ENCODE data around the gene INSR.

DNA sequence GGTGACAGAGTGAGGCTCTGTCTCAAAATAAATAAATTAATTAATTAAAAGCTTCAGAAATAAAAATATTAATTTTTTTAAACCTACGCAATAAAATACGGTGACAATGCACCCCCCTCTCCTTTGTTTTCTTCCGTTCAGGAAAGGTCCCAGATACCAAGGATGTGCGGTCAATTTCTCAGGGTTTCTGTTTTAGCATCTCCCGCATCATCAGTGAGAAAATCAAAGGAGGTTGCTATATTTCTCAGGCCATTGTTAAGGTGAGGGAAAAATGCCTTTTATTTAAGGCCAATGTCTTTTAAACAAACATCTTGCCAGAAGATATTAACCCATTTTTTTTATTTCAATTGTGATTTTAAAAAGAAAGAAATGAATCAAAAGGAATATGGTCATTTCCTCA lies 111.7 kb downstream of the INSR start:
- TF ChIP-seq, protein P1, sequence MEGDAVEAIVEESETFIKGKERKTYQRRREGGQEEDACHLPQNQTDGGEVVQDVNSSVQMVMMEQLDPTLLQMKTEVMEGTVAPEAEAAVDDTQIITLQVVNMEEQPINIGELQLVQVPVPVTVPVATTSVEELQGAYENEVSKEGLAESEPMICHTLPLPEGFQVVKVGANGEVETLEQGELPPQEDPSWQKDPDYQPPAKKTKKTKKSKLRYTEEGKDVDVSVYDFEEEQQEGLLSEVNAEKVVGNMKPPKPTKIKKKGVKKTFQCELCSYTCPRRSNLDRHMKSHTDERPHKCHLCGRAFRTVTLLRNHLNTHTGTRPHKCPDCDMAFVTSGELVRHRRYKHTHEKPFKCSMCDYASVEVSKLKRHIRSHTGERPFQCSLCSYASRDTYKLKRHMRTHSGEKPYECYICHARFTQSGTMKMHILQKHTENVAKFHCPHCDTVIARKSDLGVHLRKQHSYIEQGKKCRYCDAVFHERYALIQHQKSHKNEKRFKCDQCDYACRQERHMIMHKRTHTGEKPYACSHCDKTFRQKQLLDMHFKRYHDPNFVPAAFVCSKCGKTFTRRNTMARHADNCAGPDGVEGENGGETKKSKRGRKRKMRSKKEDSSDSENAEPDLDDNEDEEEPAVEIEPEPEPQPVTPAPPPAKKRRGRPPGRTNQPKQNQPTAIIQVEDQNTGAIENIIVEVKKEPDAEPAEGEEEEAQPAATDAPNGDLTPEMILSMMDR (IDR thresholded peaks at IDR 0.05; ENCODE audit: insufficient read depth, low read depth, low read length): no peak
- TF ChIP-seq EZH2 (IDR thresholded peaks at IDR 0.05; ENCODE audit: insufficient read depth, low read length): no peak

Data from astrocyte (in vitro differentiated cells and primary cell).